ENCODE results near the gene GATAD2B.

DNA sequence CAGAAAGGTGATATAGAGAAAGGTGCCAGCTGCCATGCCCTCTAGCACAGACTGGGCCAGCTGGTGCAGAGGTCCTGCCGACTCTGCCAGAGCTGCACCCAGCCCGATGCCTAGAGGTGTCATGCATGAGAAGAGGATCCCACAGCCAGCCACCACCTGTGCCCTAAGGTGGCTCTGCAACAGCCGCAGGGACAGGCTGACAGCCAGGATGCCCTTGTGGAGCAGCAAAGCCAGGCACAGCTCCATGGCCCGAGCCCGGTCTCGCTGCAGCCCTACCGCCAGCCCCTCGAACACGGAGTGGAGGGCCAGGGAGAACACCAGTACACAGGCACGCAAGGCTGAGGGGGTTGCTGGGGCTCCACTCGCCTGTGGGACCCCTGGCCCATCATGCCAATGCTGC is 37.4 kb upstream of the GATAD2B start:
- TF ChIP-seq YY1 (IDR thresholded peaks at IDR 0.05; ENCODE audit: insufficient read depth, insufficient read length) (no peak), SUZ12 (IDR thresholded peaks at IDR 0.05; ENCODE audit: extremely low read depth, insufficient read depth, insufficient read length) (no peak)

Measured in NT2/D1 (cell line).